ENCODE measurements around the gene SLC6A20.

GRCh38 chr3:45832699-45833098, 36.4 kb upstream of the SLC6A20 start:
- TF ChIP-seq EZH2 (IDR thresholded peaks at IDR 0.05) (no peak), POLR2AphosphoS5 (IDR thresholded peaks at IDR 0.05; ENCODE audit: borderline replicate concordance, low read depth, low read length) (no peak)
